ENCODE measurements around the gene ARMH3.
A peak's percentile ranks its signal among the peaks of the same experiment; 100 is the strongest.

The ARMH3 gene

DNA sequence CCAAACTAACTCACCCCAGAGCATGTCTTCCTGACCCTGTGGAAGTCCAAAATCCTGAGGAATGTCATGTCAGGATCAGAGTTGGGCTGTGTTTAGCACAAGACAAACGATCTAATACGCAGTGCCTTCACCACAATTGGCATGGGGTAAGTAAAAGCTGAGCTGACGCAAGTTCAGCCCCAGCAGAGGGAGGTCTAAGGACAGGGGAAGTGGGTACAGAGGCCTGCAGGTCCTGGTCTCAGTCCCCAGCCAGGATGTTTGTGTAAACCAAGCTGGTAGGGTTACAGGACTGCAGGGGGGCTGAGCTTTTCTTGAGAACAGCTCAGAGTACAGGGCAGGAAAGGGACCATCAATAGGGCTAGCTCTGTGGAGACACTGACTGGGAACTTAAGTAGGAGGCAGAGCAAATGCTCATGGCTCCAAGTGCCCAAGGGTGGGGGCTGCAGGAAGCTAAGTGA, 207.1 kb downstream of the ARMH3 start:
- no peak overlapping the region for H3K23ac ChIP-seq (ENCODE audit: low read length)
- no peak for DNase-seq
- H2BK5ac ChIP-seq (ENCODE audit: low read depth, low read length, poor library complexity): no peak overlapping the region
- no peak overlapping the region for H4K8ac ChIP-seq (ENCODE audit: low read depth, low read length)
- no peak overlapping the region for H2AK5ac ChIP-seq (ENCODE audit: low read length)
- no peak overlapping the region for H3K27ac ChIP-seq (ENCODE audit: low read depth, low read length)
- no peaks in the 10 kb centered on the region for H3K9me3 ChIP-seq (ENCODE audit: insufficient read depth, low read depth, low read length)
- H3K4me3 ChIP-seq (ENCODE audit: low read depth, low read length): no peak overlapping the region
- H3K79me2 ChIP-seq (ENCODE audit: control insufficient read depth, insufficient read depth, low read length, poor library complexity): no peaks in the 10 kb centered on the region
- H2BK12ac ChIP-seq (ENCODE audit: low read length): no peak overlapping the region
- peaks cover 0 to 2% of the 10 kb centered on the region in 2 experiments for H3K4me1 ChIP-seq (ENCODE audit: control insufficient read depth in 1 of 2, insufficient read depth in 2 of 2, low read length in 2 of 2)
- no peak overlapping the region for H4K12ac ChIP-seq (ENCODE audit: low read depth, low read length)
- no peak overlapping the region for H3K18ac ChIP-seq (ENCODE audit: low read length)
- no peak overlapping the region for H3K9ac ChIP-seq (ENCODE audit: low read length)
- no peak overlapping the region for H3K4ac ChIP-seq (ENCODE audit: low read depth, low read length)
- no peaks in the 10 kb centered on the region for H3K79me1 ChIP-seq (ENCODE audit: low read length)
- no peak overlapping the region for H2AFZ ChIP-seq (ENCODE audit: insufficient read depth, low read length, poor library complexity)
- no peaks in the 10 kb centered on the region for H3K27me3 ChIP-seq (ENCODE audit: insufficient read depth, low read length)
- WGBS (ENCODE audit: extremely low coverage, insufficient coverage, insufficient read length): no CpG with 5 or more reads among the region's 3 CpGs
- H4K91ac ChIP-seq (ENCODE audit: low read depth, low read length): no peak overlapping the region
- peaks cover 0 to 2% of the 10 kb centered on the region in 2 experiments for H3K36me3 ChIP-seq (ENCODE audit: control insufficient read depth in 1 of 2, insufficient read depth in 2 of 2, low read length in 2 of 2)
- no peak overlapping the region for H2BK120ac ChIP-seq (ENCODE audit: insufficient read depth, low read length, poor library complexity)
- H3K4me2 ChIP-seq (ENCODE audit: low read length): no peak overlapping the region
- no peak overlapping the region for H3K14ac ChIP-seq (ENCODE audit: low read length)

GRCh38 chr10:101848408-101848807, 207.6 kb downstream of the ARMH3 start:
- Histone ChIP-seq H3K4me1 (ENCODE audit: control insufficient read depth in 1 of 2, insufficient read depth in 2 of 2, low read length in 2 of 2) (peaks cover 0 to 4% of the 10 kb centered on the region in 2 experiments), H3K4me2 (ENCODE audit: low read length) (no peak overlapping the region), H3K27me3 (ENCODE audit: insufficient read depth, low read length) (no peaks in the 10 kb centered on the region), H3K36me3 (ENCODE audit: control insufficient read depth in 1 of 2, insufficient read depth in 2 of 2, low read length in 2 of 2) (peaks cover 0 to 2% of the 10 kb centered on the region in 2 experiments), H4K8ac (ENCODE audit: low read depth, low read length) (no peak overlapping the region), H3K4ac (ENCODE audit: low read depth, low read length) (no peak overlapping the region), H2AFZ (ENCODE audit: insufficient read depth, low read length, poor library complexity) (no peak overlapping the region), H3K14ac (ENCODE audit: low read length) (no peak overlapping the region), H3K18ac (ENCODE audit: low read length) (no peak overlapping the region), H3K27ac (ENCODE audit: low read depth, low read length) (no peak overlapping the region), H4K91ac (ENCODE audit: low read depth, low read length) (no peak overlapping the region), H2AK5ac (ENCODE audit: low read length) (no peak overlapping the region), H4K12ac (ENCODE audit: low read depth, low read length) (no peak overlapping the region), H3K79me1 (ENCODE audit: low read length) (no peaks in the 10 kb centered on the region), H3K79me2 (ENCODE audit: control insufficient read depth, insufficient read depth, low read length, poor library complexity) (no peaks in the 10 kb centered on the region), H2BK5ac (ENCODE audit: low read depth, low read length, poor library complexity) (no peak overlapping the region), H2BK12ac (ENCODE audit: low read length) (no peak overlapping the region), H2BK120ac (ENCODE audit: insufficient read depth, low read length, poor library complexity) (no peak overlapping the region), H3K23ac (ENCODE audit: low read length) (no peak overlapping the region), H3K4me3 (ENCODE audit: low read depth, low read length) (no peak overlapping the region), H3K9ac (ENCODE audit: low read length) (no peak overlapping the region), H3K9me3 (ENCODE audit: insufficient read depth, low read depth, low read length) (no peaks in the 10 kb centered on the region)
- WGBS (ENCODE audit: extremely low coverage, insufficient coverage, insufficient read length): no CpG with 5 or more reads among the region's 4 CpGs
- DNase-seq: no peak

- Histone ChIP-seq H3K27me3 (ENCODE audit: insufficient read depth, low read length) (peaks cover 6% of the 10 kb centered on the region), H2BK5ac (ENCODE audit: low read depth, low read length, poor library complexity) (no peak overlapping the region), H2AFZ (ENCODE audit: insufficient read depth, low read length, poor library complexity) (no peak overlapping the region), H2BK120ac (ENCODE audit: insufficient read depth, low read length, poor library complexity) (no peak overlapping the region), H3K27ac (ENCODE audit: low read depth, low read length) (no peak overlapping the region), H4K91ac (ENCODE audit: low read depth, low read length) (no peak overlapping the region), H3K9ac (ENCODE audit: low read length) (no peak overlapping the region), H3K36me3 (ENCODE audit: control insufficient read depth in 1 of 2, insufficient read depth in 2 of 2, low read length in 2 of 2) (peaks cover 0 to 2% of the 10 kb centered on the region in 2 experiments), H3K9me3 (ENCODE audit: insufficient read depth, low read depth, low read length) (no peaks in the 10 kb centered on the region), H2AK5ac (ENCODE audit: low read length) (no peak overlapping the region), H3K4me1 (ENCODE audit: control insufficient read depth in 1 of 2, insufficient read depth in 2 of 2, low read length in 2 of 2) (peaks cover 0 to 4% of the 10 kb centered on the region in 2 experiments), H3K14ac (ENCODE audit: low read length) (no peak overlapping the region), H2BK12ac (ENCODE audit: low read length) (no peak overlapping the region), H4K8ac (ENCODE audit: low read depth, low read length) (no peak overlapping the region), H3K79me1 (ENCODE audit: low read length) (no peaks in the 10 kb centered on the region), H3K79me2 (ENCODE audit: control insufficient read depth, insufficient read depth, low read length, poor library complexity) (no peaks in the 10 kb centered on the region), H4K12ac (ENCODE audit: low read depth, low read length) (no peak overlapping the region), H3K4me2 (ENCODE audit: low read length) (no peak overlapping the region), H3K23ac (ENCODE audit: low read length) (no peak overlapping the region), H3K18ac (ENCODE audit: low read length) (no peak overlapping the region), H3K4me3 (ENCODE audit: low read depth, low read length) (no peak overlapping the region), H3K4ac (ENCODE audit: low read depth, low read length) (no peak overlapping the region)
- no CpG with 5 or more reads among the region's 3 CpGs for WGBS (ENCODE audit: extremely low coverage, insufficient coverage, insufficient read length)
- no peak for DNase-seq
Observed at GRCh38 chr10:101845893-101846292, 210.1 kb downstream of the ARMH3 start.

DNA sequence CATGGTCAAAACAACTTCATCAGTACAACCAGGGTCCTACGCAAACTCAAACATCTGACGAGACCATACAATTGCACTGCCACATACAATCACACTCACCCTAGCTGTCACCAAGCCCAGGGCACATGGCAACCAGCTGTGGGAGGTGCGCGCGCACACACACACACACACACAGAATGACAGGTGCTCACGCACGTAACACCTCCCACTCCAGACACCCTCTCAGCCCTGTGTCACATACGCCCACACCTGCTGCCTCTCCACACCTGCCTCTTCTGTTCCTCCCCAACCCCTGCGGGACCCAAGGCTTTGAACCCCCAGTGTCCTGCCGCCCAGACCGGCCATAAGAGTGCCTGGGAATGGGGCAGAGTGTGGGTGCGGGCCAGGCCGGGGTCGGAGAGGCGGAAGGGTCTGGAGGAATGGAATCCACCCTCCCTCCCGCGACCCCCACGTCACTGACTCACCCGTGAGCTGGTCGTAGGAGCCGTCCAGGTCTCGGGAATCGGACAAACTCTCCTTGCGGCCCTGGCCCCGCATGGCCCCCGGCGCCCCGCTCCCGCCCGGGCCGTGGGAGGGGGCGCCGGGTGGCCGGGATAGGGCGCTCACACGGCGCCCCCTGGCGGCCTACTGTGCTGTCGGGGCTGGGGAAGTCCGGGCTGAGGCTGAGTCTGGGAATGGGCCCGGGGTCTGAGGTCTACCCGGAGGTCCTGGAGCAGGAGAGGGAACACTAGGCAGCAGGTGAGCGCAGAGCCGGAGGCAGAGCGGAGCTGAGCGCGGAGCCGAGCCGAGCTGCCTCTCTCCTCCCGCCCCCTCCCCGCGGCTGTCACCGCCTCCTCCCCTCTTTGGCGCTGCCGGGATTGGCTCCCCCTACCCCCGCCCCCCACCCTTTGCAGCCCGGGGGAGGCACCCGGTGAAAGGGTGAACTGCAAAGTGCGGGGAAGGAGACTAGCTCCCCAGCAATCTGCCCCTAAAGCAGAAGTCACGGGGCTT, 212.6 kb downstream of the ARMH3 start, which contains the start of gene KCNIP2:
Gene KCNIP2 (minus strand): TSS at position 769 of the 990 bp plus-strand sequence. CDS start 232 bp downstream, at position 537.
- Histone ChIP-seq H3K18ac (ENCODE audit: low read length) (no peak within 1 kb of the TSS), H2BK120ac (ENCODE audit: insufficient read depth, low read length, poor library complexity) (no peak within 1 kb of the TSS), H4K12ac (ENCODE audit: low read depth, low read length) (no peak within 1 kb of the TSS), H3K9ac (ENCODE audit: low read length) (no peak within 1 kb of the TSS), H3K27me3 (ENCODE audit: insufficient read depth, low read length) (peaks cover 6% of the 10 kb centered on the region), H3K4ac (ENCODE audit: low read depth, low read length) (no peak within 1 kb of the TSS), H3K79me2 (ENCODE audit: control insufficient read depth, insufficient read depth, low read length, poor library complexity) (no peaks in the 10 kb centered on the region), H2AK5ac (ENCODE audit: low read length) (no peak within 1 kb of the TSS), H3K23ac (ENCODE audit: low read length) (no peak within 1 kb of the TSS), H2BK5ac (ENCODE audit: low read depth, low read length, poor library complexity) (no peak within 1 kb of the TSS), H3K4me1 (ENCODE audit: control insufficient read depth in 1 of 2, insufficient read depth in 2 of 2, low read length in 2 of 2) (peaks cover 3 to 6% of the 10 kb centered on the region in 2 experiments), H4K91ac (ENCODE audit: low read depth, low read length) (no peak within 1 kb of the TSS), H3K79me1 (ENCODE audit: low read length) (no peaks in the 10 kb centered on the region), H3K4me3 (ENCODE audit: low read depth, low read length) (no peak within 1 kb of the TSS), H3K27ac (ENCODE audit: low read depth, low read length) (no peak within 1 kb of the TSS), H3K36me3 (ENCODE audit: control insufficient read depth in 1 of 2, insufficient read depth in 2 of 2, low read length in 2 of 2) (no peaks in the 10 kb centered on the region), H2AFZ (ENCODE audit: insufficient read depth, low read length, poor library complexity) (no peak within 1 kb of the TSS), H3K14ac (ENCODE audit: low read length) (no peak within 1 kb of the TSS), H3K4me2 (ENCODE audit: low read length) (peak within 1 kb of the TSS; percentile 78), H3K9me3 (ENCODE audit: insufficient read depth, low read depth, low read length) (no peaks in the 10 kb centered on the region), H4K8ac (ENCODE audit: low read depth, low read length) (no peak within 1 kb of the TSS), H2BK12ac (ENCODE audit: low read length) (no peak within 1 kb of the TSS)
- peak; percentile 23 to 42 for DNase-seq
- no CpG with 5 or more reads among the region's 60 CpGs for WGBS (ENCODE audit: extremely low coverage, insufficient coverage, insufficient read length)

Measured in trophoblast cell (in vitro differentiated cells and primary cell).